DOHH2 (cell line): ENCODE results near the gene PRDM15.

Source experiments
- CTCF ChIP-seq: fragments of 200-600 bp; sonication (generic); IDR thresholded peaks from one replicate; pipeline ENCODE4 v1.5.1; 2014; ENCODE audit warnings: antibody characterized with exemption, mild to moderate bottlenecking, low read depth, low read length; ENCODE audit not compliant: poor library complexity, severe bottlenecking
- EZH2phosphoT487 ChIP-seq: fragments of 200-600 bp; sonication (generic); IDR thresholded peaks from 2 replicates; pipeline ENCODE4 v1.6.1; 2017; ENCODE audit warnings: borderline replicate concordance, mild to moderate bottlenecking, antibody characterized with exemption, low read length, moderate library complexity, mixed read lengths

GRCh38 chr21:41770901-41771624 is 108.1 kb downstream of the PRDM15 start:
- TF ChIP-seq CTCF: no peak
- TF ChIP-seq EZH2phosphoT487: no peak
